ENCODE results near the gene SAMD14. TPM values are rescaled to one million over a fixed set of nuclear protein-coding genes. Genes with fewer than 3 reads are reported as not detected.

The SAMD14 gene
- total and polyA plus RNA-seq, 3 donors from 2014 or later, result 3.2 to 5.2 (median 3.3) TPM

GRCh38 chr17:50100921-50101345 lies 29.0 kb downstream of the SAMD14 start:
- intact Hi-C loops (cut with DNase I; ENCODE audit: low total_unique reads), result no loop called here
- TF ChIP-seq CTCF (IDR thresholded peaks at IDR 0.05) (no peak), POLR2A (IDR thresholded peaks at IDR 0.05) (no peak)
- Histone ChIP-seq H3K4me3 (no peak overlapping the region), H3K27me3 (no peaks in the 10 kb centered on the region), H3K27ac (peak overlapping the region; percentile 41 to 72), H3K4me1 (peaks cover 37% of the 10 kb centered on the region), H3K36me3 (ENCODE audit: low read depth, missing control alignments) (no peaks in the 10 kb centered on the region), H3K9me3 (no peaks in the 10 kb centered on the region)
- WGBS, 2 donors, result 52 to 79% methylated on average over 15 of the region's 15 CpGs
- no peak for DNase-seq

- 67 to 80% methylated on average over 5 of the region's 5 CpGs for WGBS, 2 donors
- Histone ChIP-seq H3K4me3 (no peak overlapping the region), H3K27ac (peak overlapping the region; percentile 41 to 72), H3K27me3 (no peaks in the 10 kb centered on the region), H3K4me1 (peaks cover 38% of the 10 kb centered on the region), H3K9me3 (no peaks in the 10 kb centered on the region), H3K36me3 (ENCODE audit: low read depth, missing control alignments) (no peaks in the 10 kb centered on the region)
- TF ChIP-seq POLR2A (IDR thresholded peaks at IDR 0.05), result no peak
- TF ChIP-seq CTCF (IDR thresholded peaks at IDR 0.05), result no peak
- no peak for DNase-seq
- intact Hi-C loops (cut with DNase I; ENCODE audit: low total_unique reads), result no loop called here
Measured at GRCh38 chr17:50100480-50100883, 29.5 kb downstream of the SAMD14 start.

- intact Hi-C loops (cut with DNase I; ENCODE audit: low total_unique reads), result no loop called here
- Histone ChIP-seq H3K27ac (peak overlapping the region in 1 of 2 donors; percentile 50), H3K36me3 (ENCODE audit: low read depth, missing control alignments) (no peaks in the 10 kb centered on the region), H3K9me3 (no peaks in the 10 kb centered on the region), H3K27me3 (no peaks in the 10 kb centered on the region), H3K4me1 (peaks cover 38% of the 10 kb centered on the region), H3K4me3 (no peak overlapping the region)
- DNase-seq, result no peak
- WGBS, 2 donors, result 33 to 42% methylated on average over 1 to 5 of the region's 5 CpGs
- TF ChIP-seq CTCF (IDR thresholded peaks at IDR 0.05) (no peak), POLR2A (IDR thresholded peaks at IDR 0.05) (no peak)
Measured at GRCh38 chr17:50099003-50099402, 31.0 kb downstream of the SAMD14 start.

GRCh38 chr17:50098583-50098982 lies 31.4 kb downstream of the SAMD14 start:
- Histone ChIP-seq H3K9me3 (no peaks in the 10 kb centered on the region), H3K4me3 (no peak overlapping the region), H3K36me3 (ENCODE audit: low read depth, missing control alignments) (no peaks in the 10 kb centered on the region), H3K27me3 (no peaks in the 10 kb centered on the region), H3K4me1 (peaks cover 38% of the 10 kb centered on the region), H3K27ac (peak overlapping the region in 1 of 2 donors; percentile 50)
- TF ChIP-seq CTCF (IDR thresholded peaks at IDR 0.05) (no peak), POLR2A (IDR thresholded peaks at IDR 0.05) (no peak)
- intact Hi-C loops (cut with DNase I; ENCODE audit: low total_unique reads), result no loop called here
- DNase-seq, result no peak
- 76 to 79% methylated on average over 4 of the region's 4 CpGs for WGBS, 2 donors

- Histone ChIP-seq H3K9me3 (no peaks in the 10 kb centered on the region), H3K4me1 (peaks cover 38% of the 10 kb centered on the region), H3K27me3 (no peaks in the 10 kb centered on the region), H3K36me3 (ENCODE audit: low read depth, missing control alignments) (no peaks in the 10 kb centered on the region), H3K4me3 (no peak overlapping the region), H3K27ac (no peak overlapping the region)
- 62 to 79% methylated on average over 4 of the region's 4 CpGs for WGBS, 2 donors
- no peak for DNase-seq
- intact Hi-C loops (cut with DNase I; ENCODE audit: low total_unique reads), result no loop called here
- TF ChIP-seq CTCF (IDR thresholded peaks at IDR 0.05), result no peak
- no peak for TF ChIP-seq POLR2A (IDR thresholded peaks at IDR 0.05)
Measured at GRCh38 chr17:50097926-50098325, 32.0 kb downstream of the SAMD14 start.
